ENCODE measurements around the gene SHMT2. TPM values are rescaled to one million over a fixed set of nuclear protein-coding genes. Genes with fewer than 3 reads are reported as not detected.

Gene SHMT2
- total RNA-seq, 2 experiments from 2014 or later, result 436 to 487 TPM

GRCh38 chr12:57199191-57199590 is 30.3 kb upstream of the SHMT2 start:
- no peak for DNase-seq
- no peaks in the 10 kb centered on the region for H3K9me3 Mint-ChIP-seq (ENCODE audit: low read depth)
- ChIA-PET POLR2A (no interaction called here), CTCF (interaction anchor here (0.8 to 0.9 kb wide), 2 partner anchors 14 to 16 kb away, joined by 3 read pairs; no protein-coding TSS in a partner anchor)
- H3K27me3 Mint-ChIP-seq, result no peaks in the 10 kb centered on the region
- H3K36me3 Mint-ChIP-seq (ENCODE audit: low read depth), result no peaks in the 10 kb centered on the region
- H3K27ac Mint-ChIP-seq, result no peak overlapping the region
- no peaks in the 10 kb centered on the region for H3K4me1 Mint-ChIP-seq
- intact Hi-C loops (cut with DNase I, micrococcal nuclease), result no loop called here
- ATAC-seq, result no peak
- H3K4me3 Mint-ChIP-seq, result no peak overlapping the region

GRCh38 chr12:57200497-57200896 is 29.0 kb upstream of the SHMT2 start:
- no peaks in the 10 kb centered on the region for H3K9me3 Mint-ChIP-seq (ENCODE audit: low read depth)
- intact Hi-C loops (cut with DNase I, micrococcal nuclease), result no loop called here
- ATAC-seq, result no peak
- H3K27ac Mint-ChIP-seq, result no peak overlapping the region
- ChIA-PET POLR2A (no interaction called here), CTCF (no interaction called here)
- no peak for DNase-seq
- H3K27me3 Mint-ChIP-seq, result no peaks in the 10 kb centered on the region
- H3K4me3 Mint-ChIP-seq, result no peak overlapping the region
- no peaks in the 10 kb centered on the region for H3K36me3 Mint-ChIP-seq (ENCODE audit: low read depth)
- H3K4me1 Mint-ChIP-seq, result no peaks in the 10 kb centered on the region

GRCh38 chr12:57201219-57201618 is 28.3 kb upstream of the SHMT2 start:
- H3K36me3 Mint-ChIP-seq (ENCODE audit: low read depth), result no peaks in the 10 kb centered on the region
- CTCF ChIA-PET, result no interaction called here
- POLR2A ChIA-PET, result no interaction called here
- H3K27me3 Mint-ChIP-seq, result no peaks in the 10 kb centered on the region
- no peak for ATAC-seq
- H3K9me3 Mint-ChIP-seq (ENCODE audit: low read depth), result no peaks in the 10 kb centered on the region
- H3K4me3 Mint-ChIP-seq, result no peak overlapping the region
- intact Hi-C loops (cut with DNase I, micrococcal nuclease), result no loop called here
- no peak for DNase-seq
- H3K4me1 Mint-ChIP-seq, result no peaks in the 10 kb centered on the region
- H3K27ac Mint-ChIP-seq, result no peak overlapping the region

- Mint-ChIP-seq H3K27ac (no peak overlapping the region), H3K9me3 (ENCODE audit: low read depth) (no peaks in the 10 kb centered on the region), H3K27me3 (no peaks in the 10 kb centered on the region), H3K4me1 (no peaks in the 10 kb centered on the region), H3K4me3 (no peak overlapping the region), H3K36me3 (ENCODE audit: low read depth) (no peaks in the 10 kb centered on the region)
- DNase-seq (no peak), ATAC-seq (no peak)
- intact Hi-C loops (cut with DNase I, micrococcal nuclease), result no loop called here
- CTCF ChIA-PET, result no interaction called here
- POLR2A ChIA-PET, result no interaction called here
Observed at GRCh38 chr12:57201631-57202030, 27.9 kb upstream of the SHMT2 start.

- POLR2A ChIA-PET, result no interaction called here
- intact Hi-C loops (cut with DNase I, micrococcal nuclease), result no loop called here
- no peak overlapping the region for H3K27ac Mint-ChIP-seq
- no peak for ATAC-seq
- no peaks in the 10 kb centered on the region for H3K4me1 Mint-ChIP-seq
- no peak overlapping the region for H3K4me3 Mint-ChIP-seq
- H3K9me3 Mint-ChIP-seq (ENCODE audit: low read depth), result no peaks in the 10 kb centered on the region
- no peaks in the 10 kb centered on the region for H3K36me3 Mint-ChIP-seq (ENCODE audit: low read depth)
- DNase-seq, result no peak
- no peaks in the 10 kb centered on the region for H3K27me3 Mint-ChIP-seq
- CTCF ChIA-PET, result no interaction called here
Observed at GRCh38 chr12:57202321-57202720, 27.2 kb upstream of the SHMT2 start.

- ChIA-PET POLR2A (no interaction called here), CTCF (no interaction called here)
- intact Hi-C loops (cut with DNase I, micrococcal nuclease), result no loop called here
- H3K36me3 Mint-ChIP-seq (ENCODE audit: low read depth), result no peaks in the 10 kb centered on the region
- no peak for DNase-seq
- no peaks in the 10 kb centered on the region for H3K27me3 Mint-ChIP-seq
- H3K27ac Mint-ChIP-seq, result no peak overlapping the region
- ATAC-seq, result no peak
- H3K4me1 Mint-ChIP-seq, result no peaks in the 10 kb centered on the region
- no peak overlapping the region for H3K4me3 Mint-ChIP-seq
- H3K9me3 Mint-ChIP-seq (ENCODE audit: low read depth), result no peaks in the 10 kb centered on the region
Observed at GRCh38 chr12:57203201-57203600, 26.3 kb upstream of the SHMT2 start.

- ATAC-seq (no peak), DNase-seq (no peak)
- intact Hi-C loops (cut with DNase I, micrococcal nuclease), result no loop called here
- Mint-ChIP-seq H3K4me3 (no peak overlapping the region), H3K36me3 (ENCODE audit: low read depth) (no peaks in the 10 kb centered on the region), H3K27me3 (no peaks in the 10 kb centered on the region), H3K4me1 (no peaks in the 10 kb centered on the region), H3K9me3 (ENCODE audit: low read depth) (no peaks in the 10 kb centered on the region), H3K27ac (no peak overlapping the region)
- POLR2A ChIA-PET, result no interaction called here
- CTCF ChIA-PET, result no interaction called here
Observed at GRCh38 chr12:57203791-57204190, 25.7 kb upstream of the SHMT2 start.

- ATAC-seq (no peak), DNase-seq (no peak)
- Mint-ChIP-seq H3K9me3 (ENCODE audit: low read depth) (no peaks in the 10 kb centered on the region), H3K27me3 (no peaks in the 10 kb centered on the region), H3K27ac (no peak overlapping the region), H3K36me3 (ENCODE audit: low read depth) (no peaks in the 10 kb centered on the region), H3K4me1 (no peaks in the 10 kb centered on the region), H3K4me3 (no peak overlapping the region)
- ChIA-PET CTCF (no interaction called here), POLR2A (no interaction called here)
- intact Hi-C loops (cut with DNase I, micrococcal nuclease), result no loop called here
Observed at GRCh38 chr12:57204454-57204853, 25.1 kb upstream of the SHMT2 start.

- ChIA-PET POLR2A (no interaction called here), CTCF (interaction anchor here (0.6 kb wide), 1 partner anchor 55 kb away, joined by 3 read pairs; no protein-coding TSS in a partner anchor)
- ATAC-seq, result no peak
- DNase-seq, result no peak
- intact Hi-C loops (cut with DNase I, micrococcal nuclease), result no loop called here
- H3K4me1 Mint-ChIP-seq, result no peaks in the 10 kb centered on the region
- no peaks in the 10 kb centered on the region for H3K9me3 Mint-ChIP-seq (ENCODE audit: low read depth)
- H3K27ac Mint-ChIP-seq, result no peak overlapping the region
- H3K4me3 Mint-ChIP-seq, result no peak overlapping the region
- no peaks in the 10 kb centered on the region for H3K36me3 Mint-ChIP-seq (ENCODE audit: low read depth)
- no peaks in the 10 kb centered on the region for H3K27me3 Mint-ChIP-seq
Observed at GRCh38 chr12:57205186-57205585, 24.3 kb upstream of the SHMT2 start.

GRCh38 chr12:57205931-57206330 is 23.6 kb upstream of the SHMT2 start:
- no peaks in the 10 kb centered on the region for H3K4me1 Mint-ChIP-seq
- CTCF ChIA-PET, result interaction anchor here (0.6 to 0.7 kb wide), 2 partner anchors 22 to 846 kb away, joined by 3 read pairs; partner anchors contain the start of gene STAT2

GRCh38 chr12:57207731-57208630 is 21.5 kb upstream of the SHMT2 start:
- H3K9me3 Mint-ChIP-seq (ENCODE audit: low read depth), result no peaks in the 10 kb centered on the region
- ChIA-PET POLR2A (no interaction called here), CTCF (interaction anchor here (1.3 to 2.7 kb wide), 2 partner anchors 16 to 35 kb away, joined by 3 to 8 read pairs; no protein-coding TSS in a partner anchor)
- DNase-seq, result no peak
- no peak overlapping the region for H3K27ac Mint-ChIP-seq
- ATAC-seq, result no peak
- H3K4me1 Mint-ChIP-seq, result no peaks in the 10 kb centered on the region
- no peaks in the 10 kb centered on the region for H3K36me3 Mint-ChIP-seq (ENCODE audit: low read depth)
- H3K4me3 Mint-ChIP-seq, result no peak overlapping the region
- H3K27me3 Mint-ChIP-seq, result no peaks in the 10 kb centered on the region
- intact Hi-C loops (cut with DNase I, micrococcal nuclease), result no loop called here

More at GRCh38 chr12:57205931-57206330, 23.6 kb upstream of the SHMT2 start:
- Mint-ChIP-seq H3K36me3 (ENCODE audit: low read depth) (no peaks in the 10 kb centered on the region), H3K4me3 (no peak overlapping the region), H3K9me3 (ENCODE audit: low read depth) (no peaks in the 10 kb centered on the region), H3K27me3 (no peaks in the 10 kb centered on the region), H3K27ac (no peak overlapping the region)
- intact Hi-C loops (cut with DNase I, micrococcal nuclease), result no loop called here
- ATAC-seq (no peak), DNase-seq (no peak)
- POLR2A ChIA-PET, result no interaction called here

- Mint-ChIP-seq H3K27ac (no peak overlapping the region), H3K36me3 (ENCODE audit: low read depth) (no peaks in the 10 kb centered on the region), H3K4me3 (no peak overlapping the region), H3K27me3 (peaks cover 5% of the 10 kb centered on the region), H3K4me1 (peaks cover 6% of the 10 kb centered on the region), H3K9me3 (ENCODE audit: low read depth) (no peaks in the 10 kb centered on the region)
- DNase-seq (no peak), ATAC-seq (no peak)
- intact Hi-C loops (cut with DNase I, micrococcal nuclease), result no loop called here
- ChIA-PET POLR2A (no interaction called here), CTCF (interaction anchor here (0.6 to 2.7 kb wide), 2 partner anchors 34 to 363 kb away, joined by 3 to 8 read pairs; no protein-coding TSS in a partner anchor)
Observed at GRCh38 chr12:57208631-57209282, 20.8 kb upstream of the SHMT2 start.
